ENCODE results near the gene HDAC9.

- TF ChIP-seq SUZ12 (IDR thresholded peaks at IDR 0.05; ENCODE audit: extremely low read depth, insufficient read depth, insufficient read length) (no peak), ZNF274 (IDR thresholded peaks at IDR 0.05; ENCODE audit: low read depth, low read length) (no peak), YY1 (IDR thresholded peaks at IDR 0.05; ENCODE audit: insufficient read depth, insufficient read length) (no peak)
Observed at GRCh38 chr7:18552943-18553604, 57.5 kb downstream of the HDAC9 start.
